Endothelial cell of umbilical vein (primary cell): ENCODE data around the gene RAD1. TPM values are rescaled to one million over a fixed set of nuclear protein-coding genes. Genes with fewer than 3 reads are reported as not detected.

Experiments used
- BruUV-seq: library from RNA; stranded (reverse); fragments of 400-500 nt; replicated peaks from 2 replicates; lab custom pipeline; 2021; lab: Mats Ljungman, UMichigan
- CTCF ChIA-PET: fragments of 300-600, 350-600 bp; sonication (Branson Sonifier 250); formaldehyde crosslinking; loops from one replicate; lab custom pipeline; 2021; ENCODE audit warnings: antibody characterized with exemption, inconsistent platforms; lab: Charles Lee
- POLR2A ChIA-PET: fragments of 300-600, 350-600 bp; sonication (Branson Sonifier 250); formaldehyde crosslinking; loops from one replicate; lab custom pipeline; 2021; ENCODE audit warnings: antibody characterized with exemption, inconsistent platforms; lab: Charles Lee
- DNase-seq: peaks from one replicate; pipeline ENCODE4 v3.0.0-alpha.2; 2011; ENCODE audit warnings: low read depth, low spot score
- FAIRE-seq: peaks from 2 replicates; lab custom pipeline; 2011; peaks lifted over from hg19 to GRCh38; lab: Jason Lieb, UNC
- H2AFZ ChIP-seq: 2 replicates; pipeline ENCODE4 v1.6.0; 2012; ENCODE audit warnings: low read depth, low read length, control low read depth, inconsistent platforms
- H3K27ac ChIP-seq: 2 replicates; pipeline ENCODE4 v1.5.1; 2011; ENCODE audit warnings: low read depth, mild to moderate bottlenecking, control low read depth, low read length, moderate library complexity; ENCODE audit not compliant: insufficient read depth
- H3K27me3 ChIP-seq, 2 experiments: 2 replicates each; pipeline versions ENCODE4 v1.6.0 to v1.6.1; 2011; ENCODE audit warnings: low read length in 2 of 2, mixed read lengths in 1 of 2; ENCODE audit not compliant: control insufficient read depth in 2 of 2, insufficient read depth in 2 of 2
- H3K36me3 ChIP-seq, 2 experiments: 2 replicates in 1 of 2; 3 replicates in 1 of 2; pipeline ENCODE4 v1.5.1; 2011; ENCODE audit warnings: low read length in 2 of 2, mild to moderate bottlenecking in 1 of 2, moderate library complexity in 1 of 2; ENCODE audit not compliant: control insufficient read depth in 2 of 2, insufficient read depth in 2 of 2; ENCODE audit errors: extremely low read depth in 1 of 2
- H3K4me1 ChIP-seq: 3 replicates; pipeline ENCODE4 v1.5.1; 2011; ENCODE audit warnings: mild to moderate bottlenecking, low read length; ENCODE audit not compliant: control insufficient read depth, insufficient read depth; ENCODE audit errors: extremely low read depth
- H3K4me2 ChIP-seq: 2 replicates; pipeline ENCODE4 v1.6.1; 2011; ENCODE audit warnings: low read length, control low read depth, mixed read lengths; ENCODE audit not compliant: insufficient read depth
- H3K4me3 ChIP-seq, 3 experiments: fragments of 200-600 bp in 1 of 3; sonication (generic), shearing (Covaris generic) in 1 of 3; replicated peaks in 1 of 3; 2 replicates each; pipeline ENCODE4 v1.5.1; 2011 to 2016; ENCODE audit warnings: control low read depth in 3 of 3, low read length in 3 of 3, mild to moderate bottlenecking in 2 of 3, inconsistent platforms in 1 of 3, low read depth in 1 of 3, moderate library complexity in 1 of 3; ENCODE audit not compliant: insufficient read depth in 1 of 3
- H3K79me2 ChIP-seq: 2 replicates; pipeline ENCODE4 v1.6.0; 2012; ENCODE audit warnings: low read length, inconsistent platforms; ENCODE audit not compliant: control insufficient read depth, insufficient read depth
- H3K9ac ChIP-seq: replicated peaks from 2 replicates; pipeline ENCODE3; 2011; ENCODE audit warnings: low read length, control low read depth; ENCODE audit not compliant: insufficient read depth; ENCODE audit errors: extremely low read depth
- H3K9me1 ChIP-seq: replicated peaks from 3 replicates; pipeline ENCODE4 v1.6.0; 2011; ENCODE audit warnings: mild to moderate bottlenecking, low read length; ENCODE audit not compliant: control insufficient read depth, insufficient read depth; ENCODE audit errors: extremely low read depth
- H3K9me3 ChIP-seq: replicated peaks from 2 replicates; pipeline ENCODE4 v1.5.1; 2012; ENCODE audit warnings: low read length, inconsistent platforms; ENCODE audit not compliant: control insufficient read depth, insufficient read depth
- H4K20me1 ChIP-seq: replicated peaks from 2 replicates; pipeline ENCODE3; 2011; ENCODE audit warnings: mild to moderate bottlenecking, low read length; ENCODE audit not compliant: control insufficient read depth, insufficient read depth; ENCODE audit errors: extremely low read depth
- EZH2 ChIP-seq: IDR thresholded peaks from 2 replicates; pipeline ENCODE4 v1.6.1; 2012; ENCODE audit warnings: borderline replicate concordance, low read depth, mild to moderate bottlenecking, moderate library complexity, low read length, inconsistent platforms; ENCODE audit not compliant: severe bottlenecking
- FOS ChIP-seq: IDR thresholded peaks from 2 replicates; pipeline ENCODE4 v1.6.1; 2011; ENCODE audit warnings: mild to moderate bottlenecking, low read length, moderate library complexity, borderline replicate concordance; ENCODE audit not compliant: insufficient read depth
- GATA2 ChIP-seq: IDR thresholded peaks from 2 replicates; pipeline ENCODE4 v1.7.0; 2011; ENCODE audit warnings: low read depth, mild to moderate bottlenecking, moderate library complexity, mixed read lengths, low read length; ENCODE audit not compliant: insufficient read length, insufficient read depth
- JUN ChIP-seq: IDR thresholded peaks from 2 replicates; pipeline ENCODE4 v1.6.1; 2011; ENCODE audit warnings: borderline replicate concordance, low read depth; ENCODE audit not compliant: insufficient read length, insufficient read depth
- MYC ChIP-seq: IDR thresholded peaks from one replicate; pipeline ENCODE4 v1.6.1; 2011; ENCODE audit warnings: mild to moderate bottlenecking, low read depth, low read length
- POLR2A ChIP-seq: IDR thresholded peaks from 2 replicates; pipeline ENCODE4 v1.6.1; 2012; ENCODE audit warnings: low read depth, mild to moderate bottlenecking, control low read depth, low read length
- POLR2AphosphoS5 ChIP-seq: IDR thresholded peaks from 2 replicates; pipeline ENCODE4 v1.6.1; 2012; ENCODE audit warnings: low read depth, mild to moderate bottlenecking, control low read depth, low read length, moderate library complexity; ENCODE audit not compliant: insufficient read depth
- dilution Hi-C: fragments of 300-500 bp; cut with MboI; formaldehyde crosslinking; loops from one replicate; pipeline ENCODE4 v1.15.0; 2019; ENCODE audit warnings: low sequenced_read_pairs; ENCODE audit not compliant: extremely low pct_ligation_motif_present
- intact Hi-C: fragments of 100-400 bp; cut with micrococcal nuclease; formaldehyde crosslinking; loops from one replicate; pipeline ENCODE4 v1.10.0; 2022
- polyA plus RNA-seq, 4 experiments: library from polyadenylated mRNA; depleted of rRNA in 3 of 4; stranded (reverse) in 3 of 4; unstranded in 1 of 4; fragments of >200 nt; gene quantifications; 2 replicates each; pipeline versions ENCODE4 v1.2.1 to v1.2.3, GENCODE V29; 2011 to 2012; ENCODE audit warnings: missing spikeins in 1 of 4
- total RNA-seq: library from RNA; stranded (reverse); gene quantifications from 2 replicates; pipeline ENCODE4 v1.2.3, GENCODE V29; 2021
- TF ChIP-seq, protein P1 (sequence below): IDR thresholded peaks from 2 replicates; pipeline ENCODE4 v1.6.1; 2011; ENCODE audit not compliant: insufficient read depth, insufficient read length
- TF ChIP-seq, protein P2 (sequence below), 2 donors: IDR thresholded peaks; 1 replicate in 1 of 2; 2 replicates in 1 of 2; pipeline ENCODE4 v1.5.1; 2011; ENCODE audit warnings: low read length in 2 of 2, mild to moderate bottlenecking in 2 of 2, moderate library complexity in 2 of 2, control low read depth in 1 of 2, inconsistent platforms in 1 of 2, low read depth in 1 of 2; ENCODE audit not compliant: insufficient read depth in 1 of 2; ENCODE audit errors: extremely low read depth in 1 of 2

The RAD1 gene
- total and polyA plus RNA-seq, 2 donors (not counting 3 experiments of a cell fraction or from before 2014, with no cell fraction given), result 10.7 to 22.2 TPM

DNA sequence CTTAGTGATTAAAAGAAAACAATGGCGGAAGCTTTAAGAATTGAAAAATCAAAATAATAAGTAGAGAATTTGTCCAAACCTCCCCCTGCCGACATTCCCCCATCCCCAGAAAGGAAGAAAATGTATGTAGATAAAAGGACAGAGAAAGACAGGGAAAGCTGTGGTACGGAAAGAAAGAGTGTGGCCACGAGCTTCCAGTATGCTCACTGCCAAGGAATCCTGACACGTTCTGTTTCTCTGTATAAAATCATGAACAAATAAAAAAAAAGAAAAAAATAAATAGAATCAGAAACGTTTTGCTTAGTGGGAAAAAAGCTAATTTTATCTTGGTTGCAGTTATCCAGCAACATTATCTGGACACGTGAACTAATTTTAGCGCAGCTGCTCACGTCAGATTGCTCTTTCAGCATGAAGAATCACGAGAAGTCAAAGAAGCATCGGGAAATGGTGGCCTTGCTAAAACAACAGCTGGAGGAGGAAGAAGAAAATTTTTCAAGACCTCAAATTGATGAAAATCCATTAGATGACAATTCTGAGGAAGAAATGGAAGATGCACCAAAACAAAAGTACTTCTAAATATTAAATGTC, 29.2 kb upstream of the RAD1 start:
- no peak overlapping the region for H3K4me3 ChIP-seq
- dilution Hi-C loops, result no loop called here
- no peak overlapping the region for H3K9ac ChIP-seq

More for the DNA sequence above, 29.2 kb upstream of the RAD1 start:
- Histone ChIP-seq H3K27me3 (no peaks in the 10 kb centered on the region), H3K9me1 (no peaks in the 10 kb centered on the region), H3K79me2 (no peaks in the 10 kb centered on the region), H2AFZ (no peak overlapping the region), H3K4me2 (no peak overlapping the region), H3K9me3 (no peaks in the 10 kb centered on the region), H3K27ac (no peak overlapping the region), H4K20me1 (no peaks in the 10 kb centered on the region), H3K36me3 (peaks cover 0 to 24% of the 10 kb centered on the region in 2 experiments), H3K4me1 (no peaks in the 10 kb centered on the region)
- ChIA-PET POLR2A (no interaction called here), CTCF (interaction anchor here (0.9 kb wide), 1 partner anchor 59 kb away, joined by 3 read pairs; no protein-coding TSS in a partner anchor)
- FAIRE-seq (no peak), DNase-seq (no peak)
- TF ChIP-seq MYC (no peak), POLR2A (no peak), GATA2 (no peak), JUN (no peak), FOS (no peak), EZH2 (no peak), POLR2AphosphoS5 (no peak)
- TF ChIP-seq, protein P1, sequence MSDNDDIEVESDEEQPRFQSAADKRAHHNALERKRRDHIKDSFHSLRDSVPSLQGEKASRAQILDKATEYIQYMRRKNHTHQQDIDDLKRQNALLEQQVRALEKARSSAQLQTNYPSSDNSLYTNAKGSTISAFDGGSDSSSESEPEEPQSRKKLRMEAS, result no peak
- TF ChIP-seq, protein P2, sequence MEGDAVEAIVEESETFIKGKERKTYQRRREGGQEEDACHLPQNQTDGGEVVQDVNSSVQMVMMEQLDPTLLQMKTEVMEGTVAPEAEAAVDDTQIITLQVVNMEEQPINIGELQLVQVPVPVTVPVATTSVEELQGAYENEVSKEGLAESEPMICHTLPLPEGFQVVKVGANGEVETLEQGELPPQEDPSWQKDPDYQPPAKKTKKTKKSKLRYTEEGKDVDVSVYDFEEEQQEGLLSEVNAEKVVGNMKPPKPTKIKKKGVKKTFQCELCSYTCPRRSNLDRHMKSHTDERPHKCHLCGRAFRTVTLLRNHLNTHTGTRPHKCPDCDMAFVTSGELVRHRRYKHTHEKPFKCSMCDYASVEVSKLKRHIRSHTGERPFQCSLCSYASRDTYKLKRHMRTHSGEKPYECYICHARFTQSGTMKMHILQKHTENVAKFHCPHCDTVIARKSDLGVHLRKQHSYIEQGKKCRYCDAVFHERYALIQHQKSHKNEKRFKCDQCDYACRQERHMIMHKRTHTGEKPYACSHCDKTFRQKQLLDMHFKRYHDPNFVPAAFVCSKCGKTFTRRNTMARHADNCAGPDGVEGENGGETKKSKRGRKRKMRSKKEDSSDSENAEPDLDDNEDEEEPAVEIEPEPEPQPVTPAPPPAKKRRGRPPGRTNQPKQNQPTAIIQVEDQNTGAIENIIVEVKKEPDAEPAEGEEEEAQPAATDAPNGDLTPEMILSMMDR (IDR thresholded peaks at IDR 0.05; ENCODE audit: extremely low read depth in 1 of 2, insufficient read depth in 1 of 2, low read depth in 1 of 2, low read length in 2 of 2), result no peak
- intact Hi-C loops, result no loop called here
- BruUV-seq, result no TSS peak
